ENCODE data around the gene RPL35A. TPM values are rescaled to one million over a fixed set of nuclear protein-coding genes. Genes with fewer than 3 reads are reported as not detected.
A peak's percentile ranks its signal among the peaks of the same experiment; 100 is the strongest.
"Not testable (repeated sequence)": the region's sequence is repeated elsewhere in the genome, so short reads cannot be mapped to it uniquely, and the experiment has no call there.

Gene RPL35A
- total RNA-seq, 1 donor: 345 TPM

- DNase-seq (ENCODE audit: low read depth in 2 of 3, low spot score in 2 of 3): no peak
Observed at GRCh38 chr3:197951392-197951990, 1.5 kb downstream of the RPL35A start.

GRCh38 chr3:197952440-197952839 lies 2.5 kb downstream of the RPL35A start:
- no peak for DNase-seq (ENCODE audit: low read depth in 2 of 3, low spot score in 2 of 3)

GRCh38 chr3:197953325-197953724 lies 3.3 kb downstream of the RPL35A start:
- DNase-seq (ENCODE audit: low read depth in 2 of 3, low spot score in 2 of 3): no peak

GRCh38 chr3:197953881-197954280 lies 3.9 kb downstream of the RPL35A start:
- DNase-seq (ENCODE audit: low read depth in 2 of 3, low spot score in 2 of 3): no peak

- no peak for DNase-seq (ENCODE audit: low read depth in 2 of 3, low spot score in 2 of 3)
Observed at GRCh38 chr3:197955892-197956477, 6.0 kb downstream of the RPL35A start.

GRCh38 chr3:197956626-197956988 lies 6.6 kb downstream of the RPL35A start:
- DNase-seq (ENCODE audit: low read depth in 2 of 3, low spot score in 2 of 3): no peak

GRCh38 chr3:197957790-197958133 lies 7.8 kb downstream of the RPL35A start:
- no peak for DNase-seq (ENCODE audit: low read depth in 2 of 3, low spot score in 2 of 3)

GRCh38 chr3:197958346-197958745 lies 8.4 kb downstream of the RPL35A start:
- DNase-seq (ENCODE audit: low read depth in 2 of 3, low spot score in 2 of 3): no peak

- DNase-seq (ENCODE audit: low read depth in 2 of 3, low spot score in 2 of 3): not testable (repeated sequence)
Observed at GRCh38 chr3:197958848-197959247, 8.9 kb downstream of the RPL35A start.

GRCh38 chr3:197959500-197959890 lies 9.5 kb downstream of the RPL35A start:
- no peak for DNase-seq (ENCODE audit: low read depth in 2 of 3, low spot score in 2 of 3)

- peak; percentile 92 to 98 (median 97) for DNase-seq (ENCODE audit: low read depth in 2 of 3, low spot score in 2 of 3)
Observed at GRCh38 chr3:197959891-197960693, 10.1 kb downstream of the RPL35A start, which contains the start of gene LMLN. LMLN (plus strand) TSS chr3:197960217; CDS start chr3:197960246, 29 bp downstream.

- no peak for DNase-seq (ENCODE audit: low read depth in 2 of 3, low spot score in 2 of 3)
Observed at GRCh38 chr3:197960694-197961581, 10.9 kb downstream of the RPL35A start.

GRCh38 chr3:197961582-197961945 lies 11.6 kb downstream of the RPL35A start:
- DNase-seq (ENCODE audit: low read depth in 2 of 3, low spot score in 2 of 3): peak in 1 of 3 donors; percentile 30

GRCh38 chr3:197963019-197963637 lies 13.1 kb downstream of the RPL35A start:
- DNase-seq (ENCODE audit: low read depth in 2 of 3, low spot score in 2 of 3): no peak

GRCh38 chr3:197967337-197967989 lies 17.5 kb downstream of the RPL35A start:
- DNase-seq (ENCODE audit: low read depth in 2 of 3, low spot score in 2 of 3): peak in 1 of 3 donors; percentile 24

- DNase-seq (ENCODE audit: low read depth in 2 of 3, low spot score in 2 of 3): no peak
Observed at GRCh38 chr3:197970588-197970987, 20.6 kb downstream of the RPL35A start.

GRCh38 chr3:197974016-197974415 lies 24.0 kb downstream of the RPL35A start:
- no peak for DNase-seq (ENCODE audit: low read depth in 2 of 3, low spot score in 2 of 3)

- DNase-seq (ENCODE audit: low read depth in 2 of 3, low spot score in 2 of 3): no peak
Observed at GRCh38 chr3:197975311-197975710, 25.3 kb downstream of the RPL35A start.

GRCh38 chr3:197983076-197983475 lies 33.1 kb downstream of the RPL35A start:
- no peak for DNase-seq (ENCODE audit: low read depth in 2 of 3, low spot score in 2 of 3)

GRCh38 chr3:197989651-197990050 lies 39.7 kb downstream of the RPL35A start:
- DNase-seq (ENCODE audit: low read depth in 2 of 3, low spot score in 2 of 3): no peak
